Loucy (cell line): ENCODE results near the gene GPR18.

ENCODE experiments used
- EZH2phosphoT487 ChIP-seq: fragments of 200-600 bp; IDR thresholded peaks from 2 replicates; pipeline ENCODE4 v1.6.1; 2018; ENCODE audit warnings: antibody characterized with exemption, mild to moderate bottlenecking, moderate library complexity, borderline replicate concordance
- TF ChIP-seq, protein P1 (sequence below): fragments of 200-600 bp; sonication (generic); conservative IDR thresholded peaks from 2 replicates; pipeline ENCODE4 v1.5.1; 2014; ENCODE audit warnings: mild to moderate bottlenecking, antibody characterized with exemption, low read length

DNA sequence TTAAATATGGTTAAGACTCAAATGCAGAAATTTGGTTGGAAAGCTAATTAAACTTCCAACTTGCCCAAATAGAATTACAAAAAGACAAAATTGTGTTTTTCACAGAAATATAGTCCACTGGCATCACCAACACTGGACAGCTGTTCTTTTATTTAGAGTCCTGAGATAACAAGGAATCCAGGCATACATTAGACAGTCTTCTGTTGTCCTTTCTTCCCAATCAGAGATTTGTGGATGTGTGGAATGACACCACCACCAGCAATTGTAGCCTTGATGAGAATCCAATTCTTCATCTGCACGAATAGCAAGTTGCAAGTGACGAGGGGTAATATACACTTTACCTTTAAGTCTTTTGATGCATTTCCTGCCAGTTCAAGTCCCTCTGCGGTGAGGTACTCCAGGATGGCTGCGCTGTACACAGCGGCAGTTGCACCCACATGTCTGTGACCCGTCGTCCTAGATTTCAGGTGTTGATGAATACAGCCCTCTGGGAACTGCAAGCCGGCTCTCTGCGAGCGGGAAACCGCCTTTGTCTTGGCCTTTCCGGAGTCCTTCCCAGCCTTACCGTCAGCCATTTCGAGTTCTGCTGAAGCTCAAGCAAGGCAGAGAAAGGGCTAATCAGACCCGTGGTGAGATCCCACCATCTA is 42.9 kb downstream of the GPR18 start:
- TF ChIP-seq, protein P1, sequence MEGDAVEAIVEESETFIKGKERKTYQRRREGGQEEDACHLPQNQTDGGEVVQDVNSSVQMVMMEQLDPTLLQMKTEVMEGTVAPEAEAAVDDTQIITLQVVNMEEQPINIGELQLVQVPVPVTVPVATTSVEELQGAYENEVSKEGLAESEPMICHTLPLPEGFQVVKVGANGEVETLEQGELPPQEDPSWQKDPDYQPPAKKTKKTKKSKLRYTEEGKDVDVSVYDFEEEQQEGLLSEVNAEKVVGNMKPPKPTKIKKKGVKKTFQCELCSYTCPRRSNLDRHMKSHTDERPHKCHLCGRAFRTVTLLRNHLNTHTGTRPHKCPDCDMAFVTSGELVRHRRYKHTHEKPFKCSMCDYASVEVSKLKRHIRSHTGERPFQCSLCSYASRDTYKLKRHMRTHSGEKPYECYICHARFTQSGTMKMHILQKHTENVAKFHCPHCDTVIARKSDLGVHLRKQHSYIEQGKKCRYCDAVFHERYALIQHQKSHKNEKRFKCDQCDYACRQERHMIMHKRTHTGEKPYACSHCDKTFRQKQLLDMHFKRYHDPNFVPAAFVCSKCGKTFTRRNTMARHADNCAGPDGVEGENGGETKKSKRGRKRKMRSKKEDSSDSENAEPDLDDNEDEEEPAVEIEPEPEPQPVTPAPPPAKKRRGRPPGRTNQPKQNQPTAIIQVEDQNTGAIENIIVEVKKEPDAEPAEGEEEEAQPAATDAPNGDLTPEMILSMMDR, result no peak
- no peak for TF ChIP-seq EZH2phosphoT487
